GM19467 (cell line): ENCODE measurements around the gene TIPRL.
"Not testable (repeated sequence)": the region's sequence is repeated elsewhere in the genome, so short reads cannot be mapped to it uniquely, and the experiment has no call there.

Experiments used
- ATAC-seq: cut with Tn5 transposase; IDR thresholded peaks from one replicate; pipeline ENCODE4 v1.9.1; 2021; ENCODE audit warnings: mild to moderate bottlenecking, moderate library complexity; ENCODE audit not compliant: unreplicated experiment

Gene TIPRL

DNA sequence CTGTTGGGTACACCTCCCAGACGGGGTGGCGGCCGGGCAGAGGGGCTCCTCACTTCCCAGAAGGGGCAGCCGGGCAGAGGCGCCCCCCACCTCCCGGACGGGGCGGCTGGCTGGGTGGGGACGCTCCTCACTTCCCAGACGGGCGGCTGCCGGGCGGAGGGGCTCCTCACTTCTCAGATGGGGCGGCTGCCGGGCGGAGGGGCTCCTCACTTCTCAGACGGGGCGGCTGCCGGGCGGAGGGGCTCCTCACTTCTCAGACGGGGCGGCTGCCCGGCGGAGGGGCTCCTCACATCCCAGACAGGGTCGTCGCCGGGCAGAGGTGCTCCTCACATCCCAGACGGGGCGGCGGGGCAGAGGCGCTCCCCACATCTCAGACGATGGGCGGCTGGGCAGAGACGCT is 28.9 kb downstream of the TIPRL start:
- not testable (repeated sequence) for ATAC-seq

DNA sequence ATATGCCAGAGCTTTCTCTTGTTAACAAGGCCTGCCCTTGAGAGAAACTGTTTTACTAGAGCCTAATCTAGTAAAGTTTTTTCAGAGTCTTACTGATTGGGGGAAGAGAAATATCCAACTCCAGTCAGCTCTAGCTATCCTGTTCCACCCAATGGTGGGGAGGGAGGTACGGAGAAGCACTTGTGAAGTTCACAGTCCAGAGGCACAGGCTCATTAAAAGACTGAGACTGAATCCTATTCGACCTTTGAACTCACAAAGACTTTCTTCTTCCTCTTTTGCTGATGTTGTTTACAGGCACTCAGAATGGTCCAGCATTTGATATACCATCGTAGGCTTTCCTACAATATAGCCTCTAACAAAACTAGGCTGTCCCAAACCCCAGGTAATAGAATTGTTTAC is 31.6 kb downstream of the TIPRL start:
- no peak for ATAC-seq

DNA sequence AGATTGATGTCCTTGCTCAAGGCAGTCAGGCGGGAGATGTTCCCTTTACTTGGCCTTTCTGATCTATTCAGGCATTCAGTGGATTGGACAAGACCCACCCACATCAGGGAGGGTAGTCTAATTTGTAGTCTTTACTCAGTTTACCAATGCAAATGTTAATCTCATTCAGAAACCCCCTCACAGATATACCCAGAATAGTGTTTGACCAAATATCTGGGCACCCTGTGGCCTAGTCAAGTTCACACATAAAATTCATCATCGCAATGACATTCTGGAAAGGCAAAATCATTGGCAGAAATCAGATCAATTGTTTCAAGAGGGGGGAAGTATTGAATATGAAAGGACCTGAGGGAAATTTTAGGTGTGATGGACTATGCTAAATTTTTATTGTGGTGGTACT is 34.6 kb downstream of the TIPRL start:
- no peak for ATAC-seq

DNA sequence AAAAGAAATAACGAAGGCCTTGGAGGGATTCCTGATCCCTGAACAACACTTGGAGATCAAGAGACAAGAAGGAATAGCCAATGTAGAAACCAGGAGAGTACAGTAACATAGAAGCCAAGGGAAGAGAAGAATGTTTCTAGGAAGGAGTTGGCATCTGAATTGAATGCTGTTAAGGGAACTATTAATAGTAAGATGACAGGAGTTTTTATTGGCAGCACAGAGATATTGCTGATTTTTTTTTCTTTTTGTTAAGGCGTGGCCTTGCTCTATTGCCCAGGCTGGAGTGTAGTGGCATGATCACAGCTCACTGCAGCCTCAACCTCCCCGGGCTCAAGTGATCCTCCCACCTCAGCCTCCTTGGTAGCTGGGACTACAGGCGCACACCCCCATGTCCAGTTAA is 37.4 kb downstream of the TIPRL start:
- no peak for ATAC-seq

DNA sequence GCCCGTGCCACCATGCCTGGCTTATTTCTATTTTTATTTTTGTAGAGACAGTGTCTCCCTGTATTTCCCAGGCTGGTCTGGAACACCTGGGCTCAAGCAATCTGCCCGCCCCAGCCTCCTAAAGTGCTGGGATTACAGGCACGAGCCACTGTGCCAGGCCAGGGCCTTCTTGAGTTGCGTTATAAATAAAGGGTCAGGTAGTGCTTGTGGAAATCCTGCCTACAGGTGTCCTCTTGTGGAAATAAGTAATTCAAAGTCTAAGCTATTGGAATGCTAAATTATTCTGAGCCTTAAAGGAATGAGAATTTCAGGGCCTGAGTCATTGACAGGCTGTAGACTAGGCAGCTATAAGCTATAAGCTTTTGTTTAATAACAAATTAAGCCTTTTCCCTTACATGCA is 38.9 kb downstream of the TIPRL start:
- no peak for ATAC-seq

DNA sequence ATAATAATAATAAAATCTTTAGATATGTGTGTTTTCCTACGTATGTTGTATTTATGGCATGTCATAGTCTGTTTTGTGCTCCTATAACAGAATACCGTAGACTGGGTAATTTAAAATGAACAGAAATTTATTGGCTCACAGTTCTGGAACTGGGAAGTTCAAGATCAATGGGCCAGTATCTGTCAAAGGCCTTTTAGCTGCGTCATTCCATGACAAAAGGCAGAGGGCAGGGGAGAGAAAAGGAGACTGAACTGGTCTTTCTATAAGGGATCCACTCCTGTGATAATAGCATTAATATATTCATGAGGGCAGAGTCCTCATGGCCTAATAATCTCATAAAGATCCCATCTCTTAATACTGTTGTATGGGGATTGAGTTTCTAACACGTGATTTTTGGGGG is 39.9 kb downstream of the TIPRL start:
- ATAC-seq: no peak

DNA sequence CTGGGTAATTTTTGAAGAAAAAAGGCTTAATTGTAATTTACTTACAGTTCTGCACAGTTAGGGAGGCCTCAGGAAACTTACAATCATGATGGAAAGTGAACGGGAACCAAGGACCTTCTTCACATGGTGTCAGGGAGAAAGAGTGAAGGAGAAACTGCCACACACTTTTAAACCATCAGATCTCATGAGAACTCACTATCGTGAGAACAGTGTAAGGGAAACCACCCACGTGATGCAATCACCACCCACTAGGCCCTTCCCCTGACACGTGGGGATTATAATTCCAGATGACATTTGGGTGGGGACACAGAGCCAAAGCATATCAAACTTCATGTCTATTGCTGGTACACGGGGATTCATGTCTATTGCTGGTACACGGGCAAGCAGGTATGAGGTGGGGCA is 41.7 kb downstream of the TIPRL start:
- no peak for ATAC-seq

DNA sequence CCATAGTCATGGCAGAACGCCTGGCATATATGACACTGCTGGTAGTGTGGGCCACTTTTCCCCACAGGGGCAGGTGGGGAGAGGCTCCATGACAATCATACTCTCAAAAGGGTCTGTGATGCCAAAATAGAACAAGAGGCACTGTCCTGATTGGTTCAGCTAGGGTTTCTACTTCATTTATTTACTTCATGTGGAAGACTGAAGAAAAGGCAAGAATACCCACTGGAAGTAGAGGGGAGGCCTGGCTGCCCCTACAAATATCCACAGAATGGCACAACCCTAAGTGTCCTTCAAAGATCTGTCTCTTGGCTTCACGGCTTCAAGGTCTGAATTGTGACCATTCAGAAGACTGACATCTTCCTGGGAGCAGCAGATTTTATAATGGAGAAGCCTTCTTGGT is 42.5 kb downstream of the TIPRL start:
- ATAC-seq: no peak

DNA sequence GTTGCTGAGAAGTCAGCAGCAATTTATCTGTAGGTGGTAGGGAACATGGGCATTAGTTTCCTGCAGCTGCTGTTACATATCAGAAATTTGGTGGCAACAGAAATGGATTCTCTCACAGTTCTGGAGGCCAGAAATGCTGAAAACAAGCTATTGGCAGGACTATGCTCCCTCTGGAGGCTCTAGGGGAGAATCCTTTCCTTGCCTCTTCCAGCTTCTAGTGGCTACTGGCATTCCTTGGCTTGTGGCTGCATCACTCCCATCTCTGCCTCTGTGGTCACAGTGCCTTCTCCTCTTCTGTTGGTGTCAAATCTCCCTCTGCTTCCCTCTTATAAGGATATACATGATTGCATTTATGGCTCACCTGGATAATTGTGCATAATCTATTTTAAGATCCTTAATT is 44.5 kb downstream of the TIPRL start:
- no peak for ATAC-seq

DNA sequence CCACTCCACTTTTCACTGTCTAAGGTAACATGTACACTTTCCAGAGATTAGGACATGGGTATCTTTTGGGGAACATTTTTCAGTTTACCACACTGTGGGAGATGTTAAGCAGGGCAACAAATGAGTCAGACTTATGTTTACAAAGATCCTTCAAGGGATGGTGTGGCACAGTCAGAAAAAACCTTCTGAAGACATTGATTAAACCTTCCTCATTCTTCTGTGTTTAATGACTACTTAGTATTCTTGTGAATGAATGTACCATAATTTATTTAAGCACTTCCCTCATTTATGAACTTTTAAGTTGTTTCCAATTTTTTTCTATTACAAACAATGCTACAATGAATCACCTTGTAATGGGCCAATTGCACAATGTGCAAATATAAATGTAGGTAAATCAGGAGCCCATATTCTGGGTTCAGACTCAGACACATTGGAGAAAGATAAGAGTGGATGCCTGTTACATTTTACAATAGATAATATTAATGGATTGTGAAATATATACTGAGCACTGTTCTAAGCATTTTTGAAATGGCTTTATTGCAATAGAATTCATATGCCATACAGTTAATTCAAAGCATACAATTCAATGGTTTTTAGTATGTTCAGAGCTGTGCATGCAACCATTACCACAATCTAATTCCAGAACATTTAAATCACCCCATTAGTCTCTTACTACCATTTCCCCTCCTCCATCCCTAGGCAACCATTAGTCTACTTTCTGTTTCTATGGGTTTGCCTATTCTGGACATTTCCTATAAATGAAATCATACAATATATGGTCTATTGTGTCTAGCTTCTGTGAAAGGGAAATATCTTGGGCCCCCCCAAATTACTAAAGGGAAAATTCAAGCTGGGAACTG is 45.1 kb downstream of the TIPRL start:
- no peak for ATAC-seq

DNA sequence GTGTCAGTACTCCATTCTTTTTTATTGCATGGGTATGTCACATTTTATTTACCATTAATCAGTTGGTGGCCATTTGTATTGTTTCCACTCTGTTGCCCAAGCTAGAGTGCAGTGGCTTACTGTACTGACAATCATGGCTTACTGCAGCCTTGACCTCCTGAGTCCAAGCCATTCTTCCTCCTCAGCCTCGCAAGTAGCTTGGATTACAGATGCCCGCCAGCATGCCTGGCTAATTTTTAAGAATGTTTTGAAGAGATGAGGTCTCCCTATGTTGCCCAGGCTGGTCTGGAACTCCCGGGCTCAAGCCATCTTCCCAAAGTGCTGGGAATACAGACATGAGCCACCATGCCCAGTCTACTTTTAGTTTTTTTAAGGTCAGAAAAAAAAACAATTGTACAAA is 46.2 kb downstream of the TIPRL start:
- no peak for ATAC-seq

DNA sequence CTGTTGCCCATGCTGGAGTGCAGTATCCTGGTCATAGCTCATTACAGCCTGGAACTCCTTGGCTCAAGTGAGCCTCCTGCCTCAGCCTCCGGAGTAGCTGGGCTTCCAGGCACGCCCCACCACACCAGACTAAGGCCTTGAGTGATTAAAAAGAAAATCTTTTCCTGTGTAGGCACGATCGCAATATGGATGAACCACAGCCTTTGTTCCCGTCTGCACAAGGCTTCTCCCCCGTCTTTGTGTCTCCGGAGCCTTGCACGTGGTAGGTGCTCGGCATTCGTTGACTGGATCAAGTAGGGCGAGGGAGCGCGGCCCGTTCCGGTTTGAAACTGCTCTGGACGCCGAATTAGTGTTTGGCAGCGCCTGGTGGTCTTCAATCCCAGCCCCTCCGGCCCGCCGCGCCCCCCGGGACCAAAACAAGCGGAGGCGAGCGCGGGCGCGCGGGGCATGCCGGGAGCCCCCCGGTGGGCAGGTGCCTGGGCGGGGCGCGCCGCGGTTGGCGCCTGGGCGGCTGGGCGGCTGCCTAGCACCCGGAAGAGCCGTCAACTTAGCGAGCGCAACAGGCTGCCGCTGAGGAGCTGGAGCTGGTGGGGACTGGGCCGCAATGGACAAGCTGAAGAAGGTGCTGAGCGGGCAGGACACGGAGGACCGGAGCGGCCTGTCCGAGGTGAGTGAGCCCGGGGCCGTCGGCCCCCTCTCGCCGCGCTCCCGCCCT is 46.9 kb downstream of the TIPRL start, which contains the start of gene SFT2D2:
Gene SFT2D2 (plus strand): TSS at position 529 of the 715 bp plus-strand sequence. CDS start 76 bp downstream, at position 605.
- peak; percentile 59 for ATAC-seq

DNA sequence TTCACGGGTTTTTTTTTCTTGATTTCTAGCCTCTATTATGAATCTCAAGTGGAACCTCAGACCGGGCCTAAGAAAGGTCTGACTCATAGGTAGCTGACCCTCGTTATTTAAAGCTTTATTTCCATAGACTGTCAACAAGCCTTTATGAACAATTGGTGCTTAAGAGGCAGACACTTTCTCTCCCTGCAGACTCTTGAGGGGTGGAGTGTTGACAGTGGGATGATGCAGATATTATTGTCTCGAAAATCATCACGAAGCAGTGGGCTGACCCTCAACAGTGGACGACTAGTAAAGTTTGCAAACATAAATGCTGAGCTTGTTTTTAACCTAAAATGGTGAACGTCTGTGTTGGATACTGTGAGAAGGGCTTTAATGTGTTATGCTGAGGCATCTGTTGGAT is 48.9 kb downstream of the TIPRL start:
- ATAC-seq: no peak

DNA sequence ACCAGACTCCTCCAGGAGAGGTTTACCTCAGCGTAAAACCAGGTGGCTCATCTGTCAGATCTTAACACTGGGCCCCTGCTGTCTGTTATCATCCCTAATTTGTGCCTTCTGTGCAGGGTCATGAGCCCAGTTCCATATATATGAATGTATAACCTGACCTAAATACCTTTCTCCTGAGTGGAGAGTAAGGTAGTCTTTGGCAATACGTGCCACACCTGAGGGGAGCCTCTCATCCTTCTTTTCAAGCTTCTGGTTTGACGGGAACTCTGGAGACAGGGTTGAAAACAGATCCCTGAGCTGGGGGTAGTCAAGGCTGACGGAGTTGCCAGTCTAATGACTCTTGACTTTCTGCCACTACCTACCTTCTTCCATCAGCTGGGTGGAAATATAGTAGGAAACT is 51.1 kb downstream of the TIPRL start:
- ATAC-seq: no peak

DNA sequence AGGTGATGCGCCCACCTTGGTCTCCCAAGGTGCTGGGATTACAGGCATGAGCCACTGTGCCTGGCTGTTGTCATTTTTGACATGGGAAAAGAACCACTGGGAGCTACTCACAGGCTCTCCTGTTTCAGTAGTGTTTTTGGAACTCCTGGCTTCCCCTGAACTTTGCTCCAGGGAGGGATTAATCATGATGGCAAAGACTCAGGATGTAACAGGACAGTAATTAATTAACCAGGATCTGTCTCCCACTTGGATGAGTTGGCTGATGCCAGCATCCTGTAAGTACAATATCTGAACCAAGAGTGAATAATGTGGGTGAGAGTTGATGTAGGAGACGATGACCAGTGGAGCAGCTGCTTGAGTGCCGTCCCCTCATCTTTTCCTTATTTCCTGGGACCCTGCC is 51.9 kb downstream of the TIPRL start:
- ATAC-seq: no peak

DNA sequence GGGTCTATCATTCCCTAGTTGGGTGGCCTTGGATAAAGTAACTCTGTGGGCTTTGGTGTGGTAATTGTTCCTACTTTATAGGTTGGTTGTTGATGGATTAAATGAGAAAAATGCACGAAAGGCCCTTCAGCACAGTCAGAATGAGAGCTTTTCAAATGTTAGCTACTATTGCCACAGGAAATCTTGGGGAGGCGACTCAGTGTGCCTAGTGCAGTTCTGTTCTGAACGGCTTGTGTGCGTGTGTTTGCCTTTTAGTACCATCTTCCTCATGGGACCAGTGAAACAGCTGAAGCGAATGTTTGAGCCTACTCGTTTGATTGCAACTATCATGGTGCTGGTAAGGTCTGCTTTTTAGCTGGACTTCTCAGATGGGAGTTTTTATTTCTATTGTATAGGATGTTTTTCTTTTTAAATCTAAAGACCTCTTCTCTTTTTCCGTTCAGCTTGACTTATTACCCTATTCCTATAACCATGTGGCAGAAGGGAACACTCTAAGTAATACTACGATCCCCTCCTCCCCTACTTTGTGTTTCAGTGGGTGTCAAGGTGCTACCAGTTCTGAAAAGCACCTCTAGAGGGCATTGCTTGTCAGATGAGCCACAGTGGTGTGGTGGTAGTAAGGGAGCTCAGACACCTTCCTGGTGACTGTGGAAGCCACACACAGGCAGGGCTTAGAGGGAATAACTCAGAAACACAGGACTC is 56.2 kb downstream of the TIPRL start:
- ATAC-seq: peak; percentile 68

DNA sequence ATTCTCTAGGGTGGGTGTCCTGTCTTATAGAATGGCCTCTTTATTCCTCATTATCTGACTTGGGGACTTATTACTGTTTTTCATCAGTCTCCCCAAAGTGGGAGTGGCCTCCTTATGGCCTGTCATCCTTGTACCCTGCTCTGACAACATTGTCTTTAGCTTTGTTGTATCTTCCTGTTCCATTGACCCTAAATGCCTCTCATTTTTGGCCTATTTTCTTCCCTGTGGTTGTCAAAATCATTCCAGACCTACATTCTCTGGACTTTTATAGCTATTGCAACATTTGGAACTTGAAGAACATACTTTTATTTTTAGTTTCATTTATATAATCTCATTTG is 56.8 kb downstream of the TIPRL start:
- no peak for ATAC-seq

DNA sequence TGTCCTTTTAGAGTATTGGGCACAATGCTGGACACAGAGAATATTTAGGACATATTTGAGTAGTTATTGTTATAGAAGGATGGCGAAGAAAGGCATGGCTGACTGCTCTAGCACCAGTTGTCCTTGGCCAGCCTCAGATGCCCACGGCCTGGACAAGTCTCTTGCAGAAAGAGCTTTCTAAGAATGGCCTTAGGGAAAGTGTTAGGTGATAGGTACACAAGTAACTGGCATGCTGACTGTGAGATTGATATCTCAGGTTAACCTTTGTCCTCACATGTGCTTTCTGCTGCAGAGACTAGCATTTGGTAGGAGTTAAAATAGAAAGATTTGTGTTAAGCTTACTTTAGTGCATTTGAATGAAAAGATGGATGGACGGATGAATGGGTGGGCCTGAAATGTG is 57.2 kb downstream of the TIPRL start:
- no peak for ATAC-seq

DNA sequence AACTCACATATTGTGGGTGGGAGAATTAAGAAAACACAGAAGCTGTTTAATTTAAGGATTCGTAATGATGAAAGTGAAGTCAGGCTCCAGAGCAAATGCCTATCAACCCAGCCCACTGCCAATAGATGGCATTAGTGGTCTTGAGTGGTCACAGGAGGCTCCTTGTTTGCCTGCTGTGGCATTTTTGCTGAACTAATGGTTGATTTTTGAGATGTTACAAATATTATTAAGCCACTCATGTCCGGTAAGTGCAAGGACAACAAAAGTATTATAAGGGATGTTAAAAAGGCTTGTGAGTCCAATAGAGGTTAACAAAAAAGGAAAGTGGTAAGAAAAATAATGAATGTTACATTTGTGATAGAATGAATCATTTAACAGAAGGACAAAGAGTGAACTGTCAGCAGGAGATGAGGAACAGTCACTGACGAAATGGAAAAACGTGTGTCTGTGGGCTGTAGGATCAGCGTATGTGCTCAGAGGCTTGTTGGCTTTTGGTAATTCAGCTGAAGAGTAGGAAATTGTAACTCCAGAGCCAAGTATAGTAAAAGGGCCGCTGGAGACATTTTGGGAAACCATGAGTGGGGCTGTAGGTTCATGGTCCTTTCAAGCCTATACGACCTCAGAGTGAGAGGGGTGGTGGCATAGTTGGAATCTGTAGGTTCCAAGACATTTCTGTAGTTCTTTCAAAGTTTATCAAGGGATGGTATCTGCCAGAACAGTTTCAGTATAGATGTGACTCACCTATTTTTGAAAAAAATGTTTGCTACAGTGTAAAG is 58.3 kb downstream of the TIPRL start:
- ATAC-seq: no peak

DNA sequence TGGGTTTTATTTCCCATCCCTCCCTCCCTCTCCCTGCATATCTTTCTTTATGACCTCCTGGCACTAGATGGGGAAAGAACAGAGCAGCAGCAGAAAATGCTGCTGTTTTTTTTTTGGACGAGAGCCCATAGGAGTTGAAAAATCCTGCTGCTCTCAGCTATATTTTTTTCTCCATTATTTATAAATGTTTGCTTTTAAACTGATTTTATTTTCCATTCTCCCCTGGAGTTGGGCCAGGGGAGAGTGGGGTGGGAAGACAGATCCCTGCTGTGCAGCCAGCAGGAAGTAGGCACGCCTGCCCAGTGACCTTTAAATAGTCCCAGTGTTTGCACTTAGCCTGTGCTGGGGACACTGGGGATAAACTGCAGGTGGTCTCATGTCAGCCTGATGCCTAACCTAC is 64.4 kb downstream of the TIPRL start:
- no peak for ATAC-seq

DNA sequence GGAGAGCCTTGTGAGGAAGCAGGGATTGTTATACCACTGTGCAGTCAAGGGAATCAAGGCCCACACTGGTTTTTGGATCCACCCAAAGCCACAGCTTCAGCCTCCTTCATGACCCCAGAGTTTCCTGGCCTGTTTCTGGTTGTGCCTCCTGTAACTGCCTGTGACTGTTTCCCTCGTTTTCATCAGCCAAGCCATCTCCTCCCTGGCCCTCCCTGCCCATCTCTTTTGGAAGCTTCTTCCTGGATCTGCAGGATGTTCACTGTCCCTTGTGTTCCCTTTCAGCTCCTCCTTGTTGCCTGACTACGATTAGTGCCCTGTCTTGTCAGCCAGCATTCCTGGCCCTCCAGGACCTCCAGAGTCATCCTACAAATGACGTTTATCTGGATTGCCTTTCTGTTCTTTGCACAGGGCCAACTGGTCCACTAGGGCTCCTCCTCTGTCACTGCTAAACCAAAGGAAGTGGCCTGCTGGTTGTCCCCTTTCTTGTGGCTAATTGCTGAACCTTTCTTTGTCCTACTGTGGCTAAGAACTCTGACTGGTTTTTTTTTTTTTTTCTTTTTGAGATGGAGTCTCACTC is 65.0 kb downstream of the TIPRL start:
- ATAC-seq: no peak
